GM10266 (cell line): Measurements from ENCODE around the gene TBC1D17.

Experiments
- DNase-seq: peaks from one replicate; pipeline ENCODE4 v3.0.0; 2012; ENCODE audit errors: extremely low spot score
- CTCF ChIP-seq: IDR thresholded peaks from 2 replicates; pipeline ENCODE4 v1.5.1; 2012; ENCODE audit warnings: mild to moderate bottlenecking, low read depth; ENCODE audit not compliant: control insufficient read depth, insufficient read depth; ENCODE audit errors: missing control alignments

TBC1D17 gene

DNA sequence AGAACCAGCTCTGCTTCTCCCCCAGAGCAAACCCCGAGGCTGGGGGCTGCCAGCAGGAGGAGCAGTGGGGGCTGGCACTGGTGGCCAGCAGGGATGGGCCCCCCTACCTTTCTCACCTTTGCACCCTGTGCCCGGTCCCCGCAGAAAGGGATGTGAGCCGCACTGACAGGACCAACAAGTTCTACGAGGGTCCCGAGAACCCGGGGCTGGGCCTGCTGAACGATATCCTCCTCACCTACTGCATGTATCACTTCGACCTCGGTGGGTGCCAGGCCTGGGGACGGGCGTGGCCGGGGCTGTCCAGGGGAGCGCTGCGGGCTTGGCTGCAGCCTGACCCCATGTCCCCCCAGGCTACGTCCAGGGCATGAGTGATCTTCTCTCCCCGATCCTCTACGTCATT is 6.6 kb downstream of the TBC1D17 start:
- no peak for DNase-seq
- no peak for TF ChIP-seq CTCF

DNA sequence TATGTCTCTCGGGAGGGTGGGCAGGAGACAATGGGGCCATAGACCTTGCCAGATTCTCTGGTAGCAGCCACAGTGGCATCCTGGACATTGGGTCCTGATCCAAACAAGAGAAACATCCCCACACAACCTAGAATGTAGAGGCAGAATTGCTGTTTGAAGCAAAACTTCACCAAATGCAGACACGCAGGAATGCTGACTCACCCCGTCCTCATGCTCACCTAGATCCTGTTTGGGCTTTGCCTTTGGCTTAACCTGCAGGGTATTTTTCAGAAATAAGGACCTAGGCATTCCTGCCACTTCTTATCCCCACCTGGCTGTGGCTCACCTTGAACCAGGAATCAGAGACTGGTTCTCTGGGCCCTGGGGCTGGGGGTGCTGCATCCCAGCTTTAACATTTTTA is 7.3 kb downstream of the TBC1D17 start:
- no peak for TF ChIP-seq CTCF
- DNase-seq, result no peak

DNA sequence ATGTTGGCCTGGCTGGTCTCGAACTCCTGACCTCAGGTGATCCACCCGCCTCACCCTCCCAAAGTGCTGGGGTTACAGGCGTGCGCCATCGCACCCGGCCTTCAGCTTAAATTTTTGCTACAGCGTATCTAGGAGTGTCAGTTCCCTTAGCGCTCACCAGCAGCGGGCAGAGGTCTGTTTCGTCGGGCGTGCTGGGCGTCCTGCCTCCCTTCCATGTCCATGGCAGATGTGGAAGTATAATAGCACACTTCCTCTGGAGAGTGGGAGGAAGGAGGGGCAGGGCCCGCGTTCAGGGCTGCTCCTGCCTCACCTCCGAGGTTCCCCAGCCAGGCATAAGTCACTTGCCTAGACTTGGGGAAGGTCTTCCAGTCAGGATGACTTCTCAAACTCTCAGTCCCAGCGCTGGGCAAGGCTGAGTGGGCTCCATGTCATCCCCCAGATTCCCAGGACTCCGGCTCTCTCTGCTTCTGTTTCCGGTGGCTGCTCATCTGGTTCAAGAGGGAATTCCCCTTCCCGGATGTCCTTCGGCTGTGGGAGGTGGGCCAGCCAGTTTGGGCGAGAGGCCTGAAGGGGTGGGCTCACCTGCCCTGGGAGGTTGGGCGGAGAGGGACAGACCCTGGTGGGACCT is 9.6 kb downstream of the TBC1D17 start:
- TF ChIP-seq CTCF, result no peak
- DNase-seq, result no peak

DNA sequence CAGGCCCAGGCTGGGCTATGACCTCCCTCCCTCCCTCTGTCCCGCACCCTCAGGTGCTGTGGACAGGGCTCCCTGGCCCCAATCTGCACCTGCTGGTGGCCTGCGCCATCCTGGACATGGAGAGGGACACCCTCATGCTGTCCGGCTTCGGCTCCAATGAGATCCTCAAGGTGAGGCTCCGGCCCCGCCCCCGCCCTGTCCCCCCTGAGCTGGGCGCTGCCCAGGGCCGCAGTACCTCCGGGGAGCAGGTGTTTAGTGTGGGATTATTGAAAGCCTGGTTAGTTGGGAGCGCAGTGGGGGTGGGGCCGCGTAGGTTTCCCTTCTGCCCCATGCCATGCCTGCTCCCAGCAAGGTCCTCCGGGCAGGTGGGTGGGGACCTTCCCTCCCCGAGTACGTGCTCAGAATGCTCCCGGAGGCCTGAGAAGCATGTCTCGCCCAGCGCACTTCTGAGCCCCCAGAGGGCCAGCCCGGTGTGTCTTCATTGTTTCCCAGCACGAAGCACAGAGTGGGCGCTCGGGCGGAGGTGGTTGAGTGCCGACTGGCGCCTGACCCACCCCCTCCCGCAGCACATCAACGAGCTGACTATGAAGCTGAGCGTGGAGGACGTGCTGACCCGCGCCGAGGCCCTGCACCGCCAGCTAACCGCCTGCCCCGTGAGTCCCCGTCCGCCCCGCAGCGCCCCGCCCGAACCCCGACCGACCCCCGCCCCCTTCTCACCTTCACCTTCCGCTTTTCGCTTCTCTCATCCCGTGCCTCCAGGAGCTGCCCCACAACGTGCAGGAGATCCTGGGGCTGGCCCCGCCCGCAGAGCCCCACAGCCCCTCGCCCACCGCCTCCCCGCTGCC is 10.4 kb downstream of the TBC1D17 start:
- no peak for DNase-seq

DNA sequence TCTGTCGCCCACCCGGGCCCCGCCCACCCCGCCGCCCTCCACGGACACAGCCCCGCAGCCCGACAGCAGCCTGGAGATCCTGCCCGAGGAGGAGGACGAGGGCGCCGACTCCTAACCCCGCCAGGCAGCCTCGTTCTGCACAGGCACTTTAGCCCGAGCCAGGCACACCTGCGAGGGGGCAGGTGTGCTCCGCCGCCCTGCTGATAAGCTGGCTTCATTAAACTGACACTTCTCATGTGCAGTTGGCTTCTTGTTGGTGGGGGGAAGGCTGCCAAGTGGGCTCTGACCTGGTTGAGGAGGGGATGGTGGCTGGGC is 11.0 kb downstream of the TBC1D17 start:
- TF ChIP-seq CTCF, result no peak
- no peak for DNase-seq

More for the DNA sequence above, 10.4 kb downstream of the TBC1D17 start:
- TF ChIP-seq CTCF, result no peak

DNA sequence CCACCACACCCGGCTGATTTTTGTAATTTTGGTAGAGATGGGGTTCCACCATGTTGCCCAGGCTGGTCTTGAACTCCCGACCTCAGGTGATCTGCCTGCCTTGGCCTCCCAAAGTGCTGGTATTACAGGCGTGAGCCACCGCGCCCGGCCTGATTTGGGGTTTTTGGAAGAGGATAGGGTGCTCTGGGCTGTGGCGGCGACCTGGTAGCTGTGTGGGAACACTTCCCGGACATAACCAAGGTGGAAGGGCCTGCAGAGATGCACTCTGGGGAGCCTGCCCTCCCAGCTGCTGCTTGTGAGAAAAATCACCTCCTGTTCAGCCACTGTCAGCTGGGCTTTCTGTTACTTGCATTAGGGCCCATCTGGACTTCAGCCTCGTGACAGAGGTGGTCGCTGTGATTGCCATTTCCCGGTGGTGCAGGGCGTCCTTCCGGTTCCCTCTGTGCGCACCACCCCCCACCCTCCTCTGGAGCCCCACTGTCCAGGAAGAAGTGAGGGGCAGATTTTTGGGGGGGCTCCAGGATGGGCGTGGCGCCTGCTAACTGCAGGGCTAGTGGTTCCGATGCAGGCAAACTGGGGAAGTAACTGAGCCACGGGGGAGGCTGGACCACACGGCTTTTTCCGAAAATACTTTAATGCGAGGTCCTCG is 11.7 kb downstream of the TBC1D17 start:
- no peak for DNase-seq
- TF ChIP-seq CTCF, result no peak
